GM21390 (cell line): ENCODE data around the gene NDRG3.
"Not testable (repeated sequence)": the region's sequence is repeated elsewhere in the genome, so short reads cannot be mapped to it uniquely, and the experiment has no call there.

Experiments
- ATAC-seq: cut with Tn5 transposase; IDR thresholded peaks from one replicate; pipeline ENCODE4 v1.9.1; 2021; ENCODE audit not compliant: unreplicated experiment

Gene NDRG3

GRCh38 chr20:36645998-36646397, 99.9 kb downstream of the NDRG3 start, which contains the start of gene SLA2:
Gene SLA2 (minus strand): TSS chr20:36646196. CDS start chr20:36641335, 4,861 bp downstream.
- no peak for ATAC-seq

- no peak for ATAC-seq
Measured at GRCh38 chr20:36645353-36645752, 100.5 kb downstream of the NDRG3 start.

- ATAC-seq, result no peak
Measured at GRCh38 chr20:36644706-36645095, 101.2 kb downstream of the NDRG3 start.

- no peak for ATAC-seq
Measured at GRCh38 chr20:36644032-36644705, 101.7 kb downstream of the NDRG3 start.

GRCh38 chr20:36642136-36642535, 103.8 kb downstream of the NDRG3 start:
- no peak for ATAC-seq

GRCh38 chr20:36641506-36641843, 104.4 kb downstream of the NDRG3 start:
- no peak for ATAC-seq

- not testable (repeated sequence) for ATAC-seq
Measured at GRCh38 chr20:36638876-36639400, 107.0 kb downstream of the NDRG3 start.

GRCh38 chr20:36634342-36634741, 111.5 kb downstream of the NDRG3 start:
- no peak for ATAC-seq

- no peak for ATAC-seq
Measured at GRCh38 chr20:36633285-36633772, 112.6 kb downstream of the NDRG3 start.

GRCh38 chr20:36632487-36633284, 113.2 kb downstream of the NDRG3 start:
- no peak for ATAC-seq

GRCh38 chr20:36632147-36632486, 113.8 kb downstream of the NDRG3 start:
- no peak for ATAC-seq

GRCh38 chr20:36631646-36632045, 114.2 kb downstream of the NDRG3 start:
- no peak for ATAC-seq

GRCh38 chr20:36629719-36630681, 115.9 kb downstream of the NDRG3 start:
- ATAC-seq, result no peak

GRCh38 chr20:36628076-36628475, 117.8 kb downstream of the NDRG3 start:
- no peak for ATAC-seq

- ATAC-seq, result no peak
Measured at GRCh38 chr20:36624944-36625324, 121.0 kb downstream of the NDRG3 start.

GRCh38 chr20:36624068-36624943, 121.6 kb downstream of the NDRG3 start:
- ATAC-seq, result no peak

GRCh38 chr20:36623444-36623843, 122.4 kb downstream of the NDRG3 start:
- no peak for ATAC-seq

GRCh38 chr20:36620917-36621316, 125.0 kb downstream of the NDRG3 start:
- ATAC-seq, result no peak

GRCh38 chr20:36614781-36615557, 130.9 kb downstream of the NDRG3 start:
- no peak for ATAC-seq
